Activated T-cell treated with anti-CD3 and anti-CD28 coated beads for 24 hours (primary cell): ENCODE data around the gene TANC2.
"Not testable (repeated sequence)": the region's sequence is repeated elsewhere in the genome, so short reads cannot be mapped to it uniquely, and the experiment has no call there.

Source experiments
- DNase-seq: peaks from one replicate; pipeline ENCODE4 v3.0.0-alpha.2; 2020; ENCODE audit warnings: low read depth

The TANC2 gene

DNA sequence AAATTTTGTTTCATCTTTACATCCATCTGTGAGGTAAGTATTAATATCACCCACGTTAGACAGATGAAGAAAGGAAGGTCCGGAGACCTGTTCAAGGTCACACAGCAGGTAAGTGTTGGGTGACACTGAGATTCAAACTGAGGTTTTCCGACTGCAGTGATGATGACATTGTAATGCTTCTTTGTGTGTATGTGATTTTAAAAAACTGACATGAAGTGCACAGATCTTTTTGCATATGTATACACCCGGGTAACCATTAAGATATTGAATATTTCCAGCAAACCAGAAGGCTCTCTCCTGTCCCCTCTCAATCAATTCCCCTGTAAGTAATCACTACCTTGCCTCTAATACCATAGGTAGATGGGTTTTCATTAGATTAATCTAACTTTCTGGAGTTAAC is 1.5 kb upstream of the TANC2 start:
- no peak for DNase-seq

GRCh38 chr17:62965174-62965685 is 805 bp upstream of the TANC2 start:
- peak; percentile 38 for DNase-seq

GRCh38 chr17:62966426-62967204 is 580 bp downstream of the TANC2 start:
- peak; percentile 55 for DNase-seq

DNA sequence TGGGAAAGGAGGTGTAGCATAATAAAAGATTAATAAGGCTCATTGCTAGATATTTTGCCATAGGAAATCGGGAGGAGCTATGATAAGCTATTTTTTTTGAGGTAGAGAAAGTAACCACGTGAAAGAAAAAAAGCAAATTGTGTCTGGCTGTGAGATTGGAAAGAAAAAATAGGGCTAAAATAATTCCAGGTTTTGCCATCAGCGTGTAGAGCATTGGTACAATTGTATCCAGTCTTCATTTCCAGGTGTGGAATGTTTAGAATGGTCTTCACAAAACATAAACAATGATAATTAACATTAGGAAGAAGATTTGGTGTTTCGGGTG is 1.1 kb downstream of the TANC2 start:
- no peak for DNase-seq

DNA sequence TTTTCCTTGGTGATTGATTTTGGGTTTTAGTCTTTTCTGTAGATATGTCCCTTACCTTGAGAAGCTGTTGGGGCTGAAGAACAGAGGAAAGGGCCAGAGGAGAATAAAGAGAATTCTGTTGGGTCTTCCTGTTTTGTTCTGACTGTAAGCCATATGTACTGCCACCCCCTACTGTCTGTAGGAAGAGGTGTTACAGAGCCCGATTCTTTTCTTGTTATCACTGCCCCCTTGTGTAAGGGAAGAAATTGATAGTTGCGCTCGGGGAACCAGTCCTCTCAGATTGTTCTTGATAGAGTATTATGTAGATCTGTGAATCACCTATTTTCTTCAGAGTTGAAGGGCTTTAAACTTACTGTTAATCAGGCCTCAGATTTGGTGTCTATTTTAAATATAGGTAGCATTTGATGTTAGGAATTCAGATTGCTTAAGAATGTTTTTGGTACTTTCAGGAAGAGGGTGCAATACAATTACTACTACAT is 2.4 kb downstream of the TANC2 start:
- peak; percentile 44 for DNase-seq

DNA sequence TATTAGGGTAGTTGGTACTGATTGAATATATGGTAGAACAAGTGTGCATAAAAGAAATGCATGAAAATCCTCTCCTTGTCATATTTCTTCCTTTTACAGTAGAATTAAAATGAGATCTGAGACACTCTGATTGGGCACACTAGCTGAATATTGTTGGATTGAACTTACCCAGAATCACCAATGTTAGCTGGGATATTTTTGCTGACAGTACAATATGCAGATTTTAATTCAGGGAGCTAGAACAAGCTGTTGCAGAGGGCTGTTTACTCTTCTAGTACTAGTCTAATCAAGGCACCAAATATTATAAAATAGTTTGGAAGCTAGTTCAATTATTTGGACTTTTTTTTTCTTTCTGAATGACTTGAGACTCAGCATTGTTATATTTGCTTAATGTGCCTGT is 4.6 kb downstream of the TANC2 start:
- DNase-seq: no peak

DNA sequence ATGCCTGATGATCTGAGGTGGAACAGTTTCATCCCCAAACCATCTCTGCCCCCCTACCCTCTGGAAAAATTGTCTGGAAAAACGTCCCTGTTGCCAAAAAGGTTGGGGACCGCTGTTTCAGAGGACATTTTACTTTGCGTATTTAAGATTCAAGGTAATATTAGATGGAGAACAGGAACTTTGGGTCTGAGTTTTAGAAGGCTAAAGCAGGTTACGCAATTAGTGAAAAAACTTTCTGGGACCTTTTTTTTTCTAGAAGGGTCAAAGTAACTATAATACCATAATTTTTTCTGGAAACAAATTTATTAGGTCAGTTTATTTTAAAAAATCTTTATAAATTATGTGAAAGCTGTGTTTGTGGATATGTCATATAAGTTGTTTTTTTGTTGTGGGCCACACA is 5.8 kb downstream of the TANC2 start:
- DNase-seq: no peak

DNA sequence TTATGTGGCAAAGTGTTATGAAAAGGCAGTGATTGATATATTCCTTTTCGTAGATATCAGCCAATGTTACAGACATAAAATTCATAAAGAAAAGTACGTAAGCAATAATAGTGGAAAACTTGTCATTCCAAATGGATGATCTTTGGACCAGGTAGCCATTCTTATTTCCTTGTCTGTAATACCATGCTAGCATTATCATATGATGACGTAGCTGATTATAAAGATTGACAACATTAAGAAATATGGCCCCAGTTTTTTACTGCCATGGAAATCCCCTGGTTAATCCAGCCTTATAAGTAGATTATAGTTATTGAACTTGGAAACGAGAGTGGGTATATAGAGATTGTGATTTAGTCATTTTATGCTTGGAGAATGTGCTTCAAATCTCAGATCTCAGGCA is 8.8 kb downstream of the TANC2 start:
- no peak for DNase-seq

DNA sequence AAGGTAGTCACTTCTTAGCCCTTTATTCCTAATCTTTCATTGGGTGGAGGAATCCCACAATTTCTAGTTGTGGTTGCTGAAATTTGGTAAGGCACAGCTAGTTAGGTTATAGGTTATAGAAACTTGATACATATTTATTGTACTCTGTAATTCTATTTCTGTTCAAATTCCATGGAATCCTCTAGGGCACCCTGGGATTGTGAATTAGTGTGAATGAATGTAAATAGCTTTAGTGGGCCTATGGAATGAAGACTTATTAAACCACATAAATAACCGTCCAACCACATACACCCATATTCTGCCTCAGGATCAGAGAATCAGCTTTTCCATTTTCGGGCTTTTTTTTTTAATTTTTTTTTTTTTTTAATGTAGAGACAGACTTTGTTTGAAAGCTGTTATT is 9.2 kb downstream of the TANC2 start:
- no peak for DNase-seq

- DNase-seq: not testable (repeated sequence)
These were observed 10.7 kb downstream of the TANC2 start for GRCh38 chr17:62976643-62977231.

GRCh38 chr17:62980842-62981241 is 14.8 kb downstream of the TANC2 start:
- DNase-seq: no peak

DNA sequence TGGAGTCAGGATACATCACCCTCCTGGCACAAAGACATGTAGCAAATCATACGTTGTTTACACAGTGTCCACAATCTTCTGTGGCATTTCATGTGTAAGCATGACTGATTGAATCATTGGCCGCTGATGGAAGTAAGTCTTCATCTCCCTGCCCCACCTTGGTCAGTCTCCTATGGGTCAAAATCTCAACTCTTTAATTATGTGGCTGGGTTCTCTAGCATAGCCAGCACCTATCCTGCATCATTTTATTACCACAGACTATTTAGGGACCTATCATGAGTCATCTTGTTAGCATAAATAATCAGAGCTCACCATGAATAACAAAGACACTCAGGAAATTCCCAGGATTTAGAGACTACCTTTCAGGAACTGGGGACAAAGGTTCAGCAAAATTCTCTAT is 15.9 kb downstream of the TANC2 start:
- no peak for DNase-seq

- DNase-seq: no peak
These were observed 18.8 kb downstream of the TANC2 start for GRCh38 chr17:62984801-62985200.

DNA sequence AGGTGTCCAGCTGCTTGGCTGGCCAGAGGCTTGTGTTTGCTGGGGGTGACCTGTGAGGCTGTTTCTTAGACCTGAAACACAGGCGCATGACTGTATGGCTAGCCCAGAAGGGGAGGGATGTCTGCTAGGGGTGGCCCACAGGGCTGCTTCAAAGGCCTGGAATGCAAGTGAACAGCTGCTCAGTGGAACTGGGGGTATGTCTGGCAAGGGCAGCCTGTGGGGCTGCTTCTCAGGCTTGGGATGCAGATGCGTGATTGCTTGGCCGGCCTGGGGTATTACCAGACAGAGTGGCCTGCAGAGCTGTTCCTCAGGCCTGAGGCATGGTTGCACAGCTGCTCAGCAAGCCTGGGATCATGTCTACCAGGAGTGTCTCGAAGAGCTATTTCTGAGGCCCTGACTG is 20.5 kb downstream of the TANC2 start:
- DNase-seq: no peak

DNA sequence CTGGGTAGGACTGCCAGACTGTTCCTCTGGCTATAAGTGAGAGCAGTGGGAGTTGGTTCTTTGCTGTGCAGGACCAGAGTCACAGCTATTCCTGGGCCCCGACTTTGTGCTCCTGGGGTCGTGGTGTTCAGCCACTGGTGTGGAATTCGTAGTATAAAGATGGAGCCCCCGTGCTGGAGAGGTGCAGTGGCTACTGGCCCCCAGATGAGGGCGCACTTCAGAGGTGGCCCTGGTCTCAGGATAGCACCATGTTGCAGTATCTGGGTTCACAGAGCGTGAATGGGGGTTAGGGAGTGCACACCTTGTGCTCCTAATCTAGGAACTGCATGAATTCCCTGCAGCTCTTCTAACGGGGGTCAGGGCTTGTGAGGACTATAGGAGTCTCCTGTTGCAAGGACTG is 21.1 kb downstream of the TANC2 start:
- no peak for DNase-seq

- no peak for DNase-seq
These were observed 23.5 kb downstream of the TANC2 start for GRCh38 chr17:62989501-62989900.

- no peak for DNase-seq
These were observed 28.9 kb downstream of the TANC2 start for GRCh38 chr17:62994931-62995330.

DNA sequence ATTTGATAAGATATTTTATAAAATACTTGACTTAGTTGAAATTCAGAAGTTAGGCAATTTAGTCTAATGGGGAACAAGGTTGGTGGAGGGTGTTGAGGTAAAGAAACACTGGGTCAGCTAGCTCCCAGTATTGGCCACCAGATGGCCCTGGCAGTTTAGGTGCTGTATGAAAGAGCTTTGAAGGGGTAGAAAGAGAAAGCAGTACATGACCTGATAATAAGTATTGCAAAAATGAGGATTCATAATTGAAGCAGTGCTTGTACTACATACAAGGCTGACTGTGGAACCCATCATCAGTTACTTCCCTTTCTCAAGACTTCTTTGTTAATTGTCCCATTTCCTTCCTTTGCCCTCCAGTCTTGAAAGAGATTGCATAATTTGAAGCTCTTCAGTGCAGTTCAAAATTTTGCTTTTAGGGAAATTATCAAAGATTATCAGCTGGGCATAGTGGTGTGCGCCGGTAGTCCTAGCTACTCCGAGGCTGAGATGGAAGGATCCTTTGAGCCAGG is 29.4 kb downstream of the TANC2 start:
- no peak for DNase-seq

DNA sequence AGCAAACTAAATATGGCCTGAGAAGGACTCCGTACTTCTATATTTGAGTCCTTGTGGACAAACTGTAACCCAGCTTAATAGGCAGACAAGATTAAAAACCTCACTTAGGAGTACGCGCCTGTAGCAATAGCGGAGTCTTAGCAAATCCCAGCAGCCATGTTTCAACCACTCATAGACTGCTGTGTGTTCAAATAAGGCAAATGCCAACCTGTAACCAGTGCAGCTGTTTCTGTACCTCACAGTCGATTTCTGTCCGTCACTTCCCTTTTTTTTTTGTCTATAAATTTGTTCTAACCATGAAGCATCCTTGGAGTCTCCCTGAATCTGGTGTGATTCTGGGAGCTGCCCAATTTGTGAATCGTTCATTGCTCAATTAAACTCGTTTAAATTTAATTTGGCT is 30.2 kb downstream of the TANC2 start:
- no peak for DNase-seq

- DNase-seq: no peak
These were observed 32.1 kb downstream of the TANC2 start for GRCh38 chr17:62998166-62998565.

- no peak for DNase-seq
These were observed 32.8 kb downstream of the TANC2 start for GRCh38 chr17:62998665-62999393.

GRCh38 chr17:62999736-63000135 is 33.7 kb downstream of the TANC2 start:
- no peak for DNase-seq
